Gastrocnemius medialis (tissue), 4 donors: ENCODE data around the gene PDGFD. TPM values are rescaled to one million over a fixed set of nuclear protein-coding genes. Genes with fewer than 3 reads are reported as not detected.

Source experiments
- ATAC-seq, 2 donors: fragments of 150-250 bp; one replicate each; pipeline ENCODE4 v1.9.1; 2016
- DNase-seq, 2 donors: peaks; one replicate each; pipeline ENCODE4 v3.0.0-alpha.2; 2019
- H3K27ac ChIP-seq, 4 donors: fragments of 200-600 bp; sonication (generic); 1 replicate in 1 of 4; 2 replicates in 3 of 4; pipeline ENCODE4 v1.5.1; 2016 to 2018; ENCODE audit warnings: mild to moderate bottlenecking in 2 of 4, moderate library complexity in 1 of 4
- H3K27me3 ChIP-seq, 3 donors: fragments of 200-600 bp; sonication (generic) in 2 of 3; 1 replicate in 1 of 3; 2 replicates in 2 of 3; pipeline versions ENCODE4 v1.5.1 to v1.6.0; 2016 to 2019; ENCODE audit warnings: mild to moderate bottlenecking in 1 of 3, moderate library complexity in 1 of 3
- H3K36me3 ChIP-seq, 2 donors: fragments of 200-600 bp; sonication (generic) in 1 of 2; one replicate each; pipeline ENCODE4 v1.5.1; 2017 to 2018
- H3K4me1 ChIP-seq, 2 donors: fragments of 200-600 bp; sonication (generic) in 1 of 2; one replicate each; pipeline ENCODE4 v1.5.1; 2016 to 2017; ENCODE audit warnings: mild to moderate bottlenecking in 2 of 2
- H3K4me3 ChIP-seq, 4 donors: fragments of 200-600 bp; sonication (generic) in 3 of 4; 1 replicate in 1 of 4; 2 replicates in 3 of 4; pipeline ENCODE4 v1.5.1; 2016 to 2019; ENCODE audit warnings: mild to moderate bottlenecking in 2 of 4
- H3K9me3 ChIP-seq, 3 donors: fragments of 200-600 bp; sonication (generic) in 2 of 3; 1 replicate in 1 of 3; 2 replicates in 2 of 3; pipeline ENCODE4 v1.5.1; 2016 to 2019
- CTCF ChIP-seq, 5 experiments: fragments of 450-650 bp in 3 of 5; fragments of 200-600 bp in 2 of 5; sonication (generic) in 2 of 5; IDR thresholded peaks in 4 of 5; conservative IDR thresholded peaks in 1 of 5; 1 replicate in 4 of 5; 2 replicates in 1 of 5; pipeline ENCODE4 v1.5.1; 2016 to 2019; ENCODE audit warnings: antibody characterized with exemption in 5 of 5, mild to moderate bottlenecking in 3 of 5, moderate library complexity in 3 of 5
- POLR2A ChIP-seq, 2 donors: fragments of 450-650 bp; IDR thresholded peaks; one replicate each; pipeline ENCODE4 v1.6.1; 2017; ENCODE audit warnings: antibody characterized with exemption in 2 of 2, mild to moderate bottlenecking in 2 of 2, moderate library complexity in 2 of 2
- in situ Hi-C, 4 donors: fragments of 200-750 bp; cut with MboI; loops; one replicate each; pipeline versions ENCODE4 v1.15.0 to v1.8.0; 2017; ENCODE audit warnings: low sequenced_read_pairs in 4 of 4
- intact Hi-C: fragments of 100-400 bp; cut with DNase I; formaldehyde crosslinking; loops from one replicate; pipeline ENCODE4 v1.15.1; 2023; ENCODE audit warnings: low total_unique reads
- total RNA-seq, 4 donors: library from RNA; depleted of rRNA; stranded (reverse); fragments of >200 nt; gene quantifications; one replicate each; pipeline versions ENCODE4 v1.1.0 to v1.2.3, GENCODE V29; 2016

The PDGFD gene
- total RNA-seq, 4 donors from 2014 or later: 2.2 to 4.0 (median 2.9) TPM

GRCh38 chr11:104046331-104046730 lies 117.6 kb downstream of the PDGFD start:
- no peak for TF ChIP-seq POLR2A (IDR thresholded peaks at IDR 0.05)
- TF ChIP-seq CTCF (IDR thresholded peaks at IDR 0.05 in 4 of 5, conservative IDR thresholded peaks at IDR 0.05 in 1 of 5): no peak
- intact Hi-C loops: no loop called here
- H3K9me3 ChIP-seq: no peaks in the 10 kb centered on the region
- ATAC-seq (no peak), DNase-seq (no peak)
- no peak overlapping the region for H3K27ac ChIP-seq
- in situ Hi-C loops: no loop called here
- no peaks in the 10 kb centered on the region for H3K27me3 ChIP-seq
- no peaks in the 10 kb centered on the region for H3K36me3 ChIP-seq
- no peaks in the 10 kb centered on the region for H3K4me1 ChIP-seq
- no peak overlapping the region for H3K4me3 ChIP-seq

DNA sequence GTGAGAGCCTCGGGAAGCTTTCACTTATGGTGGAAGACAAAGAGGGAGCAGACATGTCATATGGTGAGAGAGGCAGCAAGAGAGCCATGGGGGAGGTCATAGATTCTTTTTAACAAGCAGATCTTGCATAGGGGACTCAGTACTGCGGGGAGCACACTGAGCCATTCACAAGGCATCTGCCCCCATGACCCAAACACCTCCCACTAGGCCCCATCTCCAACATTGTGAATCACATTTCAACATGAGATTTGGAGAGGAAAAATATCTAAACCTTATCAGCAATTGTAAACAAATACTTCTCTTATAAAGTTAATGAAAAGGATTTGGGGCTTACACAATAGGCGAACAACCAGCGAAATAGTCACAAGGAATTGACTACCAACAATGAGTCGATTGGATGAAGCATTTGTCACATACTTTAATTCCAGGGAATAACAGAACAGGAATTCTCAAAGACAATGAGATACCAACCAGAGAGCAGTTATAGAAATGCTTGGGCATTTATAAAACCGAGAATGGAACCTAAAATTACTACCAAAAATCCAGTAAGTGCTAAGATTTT lies 120.2 kb downstream of the PDGFD start:
- Histone ChIP-seq H3K4me1 (no peaks in the 10 kb centered on the region), H3K27ac (no peak overlapping the region), H3K9me3 (no peaks in the 10 kb centered on the region), H3K4me3 (no peak overlapping the region), H3K27me3 (no peaks in the 10 kb centered on the region), H3K36me3 (no peaks in the 10 kb centered on the region)
- TF ChIP-seq POLR2A (IDR thresholded peaks at IDR 0.05) (no peak), CTCF (IDR thresholded peaks at IDR 0.05 in 4 of 5, conservative IDR thresholded peaks at IDR 0.05 in 1 of 5) (no peak)
- intact Hi-C loops: no loop called here
- DNase-seq: no peak
- no peak for ATAC-seq
- in situ Hi-C loops: no loop called here

DNA sequence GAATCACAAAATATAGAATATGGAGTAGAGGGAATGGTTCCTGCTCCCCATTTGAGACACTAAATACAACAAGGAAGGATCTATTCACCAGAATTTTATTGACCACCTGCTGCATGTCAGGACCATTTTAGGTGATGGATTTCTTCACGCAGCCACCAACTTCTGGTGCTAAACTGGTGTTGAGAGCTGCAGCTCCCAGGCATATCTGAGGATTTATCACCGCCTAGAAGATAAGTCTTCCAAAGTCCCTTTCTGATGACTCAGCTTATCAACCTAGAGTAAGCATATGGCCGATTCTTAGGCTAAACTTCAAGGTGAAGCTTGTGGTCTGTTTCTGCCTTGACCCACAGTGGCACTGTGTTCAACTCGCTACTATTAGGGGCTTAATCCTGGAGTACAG lies 120.8 kb downstream of the PDGFD start:
- no peaks in the 10 kb centered on the region for H3K4me1 ChIP-seq
- intact Hi-C loops (no loop called here), in situ Hi-C loops (no loop called here)
- no peak overlapping the region for H3K27ac ChIP-seq
- H3K27me3 ChIP-seq: no peaks in the 10 kb centered on the region
- TF ChIP-seq CTCF (IDR thresholded peaks at IDR 0.05 in 4 of 5, conservative IDR thresholded peaks at IDR 0.05 in 1 of 5) (no peak), POLR2A (IDR thresholded peaks at IDR 0.05) (no peak)
- no peaks in the 10 kb centered on the region for H3K36me3 ChIP-seq
- DNase-seq (no peak), ATAC-seq (no peak)
- no peak overlapping the region for H3K4me3 ChIP-seq
- no peaks in the 10 kb centered on the region for H3K9me3 ChIP-seq

GRCh38 chr11:104041792-104042191 lies 122.2 kb downstream of the PDGFD start:
- no peaks in the 10 kb centered on the region for H3K4me1 ChIP-seq
- H3K9me3 ChIP-seq: no peaks in the 10 kb centered on the region
- TF ChIP-seq CTCF (IDR thresholded peaks at IDR 0.05 in 4 of 5, conservative IDR thresholded peaks at IDR 0.05 in 1 of 5) (no peak), POLR2A (IDR thresholded peaks at IDR 0.05) (no peak)
- ATAC-seq: no peak
- H3K27me3 ChIP-seq: no peaks in the 10 kb centered on the region
- in situ Hi-C loops (no loop called here), intact Hi-C loops (no loop called here)
- DNase-seq: no peak
- H3K4me3 ChIP-seq: no peak overlapping the region
- no peaks in the 10 kb centered on the region for H3K36me3 ChIP-seq
- no peak overlapping the region for H3K27ac ChIP-seq

- Histone ChIP-seq H3K9me3 (no peaks in the 10 kb centered on the region), H3K4me1 (no peaks in the 10 kb centered on the region), H3K27me3 (no peaks in the 10 kb centered on the region), H3K4me3 (no peak overlapping the region), H3K36me3 (no peaks in the 10 kb centered on the region), H3K27ac (no peak overlapping the region)
- ATAC-seq: no peak
- intact Hi-C loops: no loop called here
- DNase-seq: no peak
- TF ChIP-seq CTCF (IDR thresholded peaks at IDR 0.05 in 4 of 5, conservative IDR thresholded peaks at IDR 0.05 in 1 of 5) (no peak), POLR2A (IDR thresholded peaks at IDR 0.05) (no peak)
- in situ Hi-C loops: no loop called here
Observed at GRCh38 chr11:104036995-104037394, 127.0 kb downstream of the PDGFD start.
